Choroid plexus epithelial cell (primary cell): Measurements from ENCODE around the gene SPATC1L.

Experiments used
- DNase-seq: peaks from one replicate; pipeline ENCODE4 v3.0.0-alpha.2; 2010; ENCODE audit warnings: low read depth
- H3K4me3 ChIP-seq: 2 replicates; pipeline ENCODE4 v1.5.1; 2011; ENCODE audit warnings: low read depth, mild to moderate bottlenecking, control low read depth, low read length, moderate library complexity
- CTCF ChIP-seq: conservative IDR thresholded peaks from 2 replicates; pipeline ENCODE4 v1.5.1; 2011; ENCODE audit warnings: low read depth, mild to moderate bottlenecking, control low read depth, inconsistent platforms, low read length, moderate library complexity

SPATC1L gene

GRCh38 chr21:46136739-46137349 is 47.4 kb downstream of the SPATC1L start:
- TF ChIP-seq CTCF = no peak
- no peak for DNase-seq
- no peak overlapping the region for H3K4me3 ChIP-seq

DNA sequence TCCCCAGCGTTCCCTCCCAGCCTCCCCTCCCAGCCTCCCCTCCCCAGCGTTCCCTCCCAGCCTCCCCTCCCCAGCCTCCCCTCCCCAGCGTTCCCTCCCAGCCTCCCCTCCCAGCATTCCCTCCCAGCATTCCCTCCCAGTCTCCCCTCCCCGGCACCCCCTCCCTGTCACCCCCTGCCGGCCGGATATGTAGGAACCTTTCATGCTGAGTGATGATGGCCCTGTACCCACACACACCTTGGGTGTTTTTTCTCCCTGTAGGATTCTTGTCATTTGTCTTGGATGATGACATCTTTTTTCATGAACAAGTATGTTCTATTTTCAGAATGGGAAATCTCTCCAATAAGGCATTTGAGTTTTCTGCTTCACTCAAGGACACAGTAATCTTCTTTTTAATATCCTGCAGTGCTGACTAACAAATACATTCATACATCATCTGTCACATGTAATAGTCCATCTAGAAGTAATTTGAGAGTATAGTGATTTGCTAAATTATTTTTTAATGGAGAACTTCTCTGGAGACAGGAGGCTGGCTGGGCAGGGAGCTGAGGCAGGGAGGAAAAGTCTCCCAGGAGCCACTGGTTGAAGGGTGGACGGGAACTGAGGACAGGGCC is 48.4 kb downstream of the SPATC1L start:
- H3K4me3 ChIP-seq = no peak overlapping the region
- DNase-seq = no peak
- no peak for TF ChIP-seq CTCF

DNA sequence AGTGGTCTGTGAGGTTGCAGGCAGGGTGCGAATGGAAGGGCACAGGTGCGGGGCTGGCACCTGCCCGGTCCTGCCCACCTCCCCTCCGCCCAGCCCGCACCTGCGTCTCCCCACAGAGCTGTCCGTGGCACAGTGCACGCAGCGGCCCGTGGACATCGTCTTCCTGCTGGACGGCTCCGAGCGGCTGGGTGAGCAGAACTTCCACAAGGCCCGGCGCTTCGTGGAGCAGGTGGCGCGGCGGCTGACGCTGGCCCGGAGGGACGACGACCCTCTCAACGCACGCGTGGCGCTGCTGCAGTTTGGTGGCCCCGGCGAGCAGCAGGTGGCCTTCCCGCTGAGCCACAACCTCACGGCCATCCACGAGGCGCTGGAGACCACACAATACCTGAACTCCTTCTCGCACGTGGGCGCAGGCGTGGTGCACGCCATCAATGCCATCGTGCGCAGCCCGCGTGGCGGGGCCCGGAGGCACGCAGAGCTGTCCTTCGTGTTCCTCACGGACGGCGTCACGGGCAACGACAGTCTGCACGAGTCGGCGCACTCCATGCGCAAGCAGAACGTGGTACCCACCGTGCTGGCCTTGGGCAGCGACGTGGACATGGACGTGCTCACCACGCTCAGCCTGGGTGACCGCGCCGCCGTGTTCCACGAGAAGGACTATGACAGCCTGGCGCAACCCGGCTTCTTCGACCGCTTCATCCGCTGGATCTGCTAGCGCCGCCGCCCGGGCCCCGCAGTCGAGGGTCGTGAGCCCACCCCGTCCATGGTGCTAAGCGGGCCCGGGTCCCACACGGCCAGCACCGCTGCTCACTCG is 52.2 kb downstream of the SPATC1L start:
- TF ChIP-seq CTCF = no peak
- no peak for DNase-seq
- H3K4me3 ChIP-seq = no peak overlapping the region

DNA sequence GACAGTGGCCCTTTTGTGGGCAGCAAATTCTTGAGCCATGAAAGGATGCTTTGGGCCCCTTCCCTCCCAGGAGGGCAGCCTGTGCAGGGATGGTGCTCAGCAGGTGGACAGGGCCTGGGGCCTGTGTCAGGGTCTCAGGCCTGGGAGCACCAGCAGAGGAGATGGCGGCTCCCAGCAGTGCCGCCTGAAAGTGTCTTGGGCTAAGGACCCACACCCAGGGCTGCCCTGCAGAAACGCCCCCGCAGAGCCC is 52.7 kb downstream of the SPATC1L start:
- no peak overlapping the region for H3K4me3 ChIP-seq
- TF ChIP-seq CTCF = no peak

GRCh38 chr21:46130831-46131587 is 53.2 kb downstream of the SPATC1L start:
- no peak for DNase-seq
- no peak overlapping the region for H3K4me3 ChIP-seq
- no peak for TF ChIP-seq CTCF

More for the DNA sequence above, 52.7 kb downstream of the SPATC1L start:
- no peak for DNase-seq

- no peak overlapping the region for H3K4me3 ChIP-seq
- DNase-seq = no peak
- TF ChIP-seq CTCF = no peak
Observed at GRCh38 chr21:46129846-46130651, 54.2 kb downstream of the SPATC1L start.
